GM12878 (cell line): Measurements from ENCODE around the gene SHB. TPM values are rescaled to one million over a fixed set of nuclear protein-coding genes. Genes with fewer than 3 reads are reported as not detected.

Source experiments
- BACH1 ChIP-seq: fragments of 450-650 bp; IDR thresholded peaks from 2 replicates; pipeline ENCODE4 v1.6.1; 2017; ENCODE audit warnings: mild to moderate bottlenecking, borderline replicate concordance
- CBX3 ChIP-seq: fragments of 200-600 bp; sonication (generic); IDR thresholded peaks from 2 replicates; pipeline ENCODE4 v1.6.1; 2016; ENCODE audit warnings: low read depth, borderline replicate concordance
- CEBPB ChIP-seq, 2 experiments: fragments of 150-350 bp in 1 of 2; IDR thresholded peaks; 2 replicates each; pipeline ENCODE4 v1.6.1; 2012 to 2014; ENCODE audit warnings: low read depth in 2 of 2, low read length in 2 of 2, borderline replicate concordance in 1 of 2, inconsistent platforms in 1 of 2
- EP300 ChIP-seq, 2 experiments: fragments of 150-350 bp in 1 of 2; IDR thresholded peaks; 2 replicates each; pipeline ENCODE4 v1.6.1; 2011 to 2012; ENCODE audit warnings: low read depth in 2 of 2, low read length in 2 of 2, borderline replicate concordance in 1 of 2, improper control_type of control experiment in 1 of 2, inconsistent platforms in 1 of 2; ENCODE audit not compliant: control insufficient read depth in 1 of 2
- HCFC1 ChIP-seq: fragments of 150-350 bp; IDR thresholded peaks from 2 replicates; pipeline ENCODE4 v1.6.1; 2014; ENCODE audit warnings: low read length
- HDGF ChIP-seq: fragments of 450-650 bp; IDR thresholded peaks from 2 replicates; pipeline ENCODE4 v1.6.1; 2016; ENCODE audit warnings: antibody characterized with exemption
- IKZF1 ChIP-seq: fragments of 450-650 bp; conservative IDR thresholded peaks from 2 replicates; pipeline ENCODE4 v1.6.1; 2017; ENCODE audit warnings: antibody characterized with exemption, mild to moderate bottlenecking
- JUND ChIP-seq: IDR thresholded peaks from 2 replicates; pipeline ENCODE4 v1.6.1; 2012; ENCODE audit warnings: low read depth, mild to moderate bottlenecking, low read length, improper control_type of control experiment, moderate library complexity
- KAT2A ChIP-seq: conservative IDR thresholded peaks from 2 replicates; pipeline ENCODE4 v1.6.1; 2011; ENCODE audit warnings: low read depth, low read length; ENCODE audit not compliant: control insufficient read depth
- LARP7 ChIP-seq: fragments of 450-650 bp; IDR thresholded peaks from 2 replicates; pipeline ENCODE4 v1.6.1; 2017; ENCODE audit warnings: mild to moderate bottlenecking
- POU2F2 ChIP-seq: IDR thresholded peaks from 3 replicates; pipeline ENCODE4 v1.6.1; 2011; ENCODE audit warnings: low read depth, mild to moderate bottlenecking, low read length, borderline replicate concordance
- RB1 ChIP-seq: fragments of 450-650 bp; formaldehyde crosslinking; IDR thresholded peaks from 2 replicates; pipeline ENCODE4 v1.6.1; 2017; ENCODE audit warnings: mild to moderate bottlenecking, borderline replicate concordance
- RFX5 ChIP-seq: IDR thresholded peaks from 2 replicates; pipeline ENCODE4 v1.6.1; 2011; ENCODE audit warnings: low read depth, low read length, improper control_type of control experiment
- SIN3A ChIP-seq: IDR thresholded peaks from 2 replicates; pipeline ENCODE4 v1.6.1; 2012; ENCODE audit warnings: low read depth, low read length, improper control_type of control experiment
- SKIL ChIP-seq: fragments of 450-650 bp; IDR thresholded peaks from 2 replicates; pipeline ENCODE4 v1.6.1; 2017; ENCODE audit warnings: mild to moderate bottlenecking, low read depth, inconsistent platforms; ENCODE audit not compliant: poor library complexity, severe bottlenecking
- SUZ12 ChIP-seq: fragments of 200-600 bp; sonication (generic); IDR thresholded peaks from one replicate; pipeline ENCODE4 v1.6.1; 2018; ENCODE audit warnings: antibody characterized with exemption, mild to moderate bottlenecking; ENCODE audit not compliant: unreplicated experiment
- TAF1 ChIP-seq: IDR thresholded peaks from 2 replicates; pipeline ENCODE4 v1.6.1; 2011; ENCODE audit warnings: mild to moderate bottlenecking, low read depth, low read length, borderline replicate concordance
- ZBED1 ChIP-seq: IDR thresholded peaks from 2 replicates; pipeline ENCODE4 v1.6.1; 2016; ENCODE audit warnings: borderline replicate concordance
- ZNF687 ChIP-seq: fragments of 450-650 bp; IDR thresholded peaks from 2 replicates; pipeline ENCODE4 v1.6.1; 2017; ENCODE audit warnings: mild to moderate bottlenecking, moderate library complexity
- polyA plus RNA-seq, 11 experiments: library from polyadenylated mRNA; depleted of rRNA in 4 of 11; unstranded in 6 of 11; stranded (reverse) in 5 of 11; fragments of >200 nt; fragmentation: Nextera tagmentation in 4 of 11; fragmentation: Illumina TruSeq in 1 of 11; extraction: Ambion mirVana in 4 of 11; extraction: Trizol in 1 of 11; gene quantifications; 1 replicate in 1 of 11; 2 replicates in 10 of 11; pipeline versions ENCODE4 v1.2.1 to v1.2.3, GENCODE V29; 2011 to 2016; ENCODE audit warnings: inconsistent platforms in 2 of 11, missing spikeins in 2 of 11, low read depth in 1 of 11
- total RNA-seq, 4 experiments: library from RNA; depleted of rRNA in 3 of 4; stranded (reverse); fragments of >200 nt in 3 of 4; fragmentation: Illumina TruSeq in 1 of 4; extraction: Trizol in 1 of 4; gene quantifications; 2 replicates each; pipeline versions ENCODE4 v1.2.1 to v1.2.3, GENCODE V29; 2013 to 2021
- TF ChIP-seq, protein P1 (sequence below): fragments of 450-650 bp; formaldehyde crosslinking; IDR thresholded peaks from 2 replicates; pipeline ENCODE4 v1.5.0; 2022; ENCODE audit warnings: mild to moderate bottlenecking, missing genetic modification characterization

SHB gene
- total and polyA plus RNA-seq, 10 of the 15 experiments (the other 5 are each of a cell fraction or from before 2014, with no cell fraction given): 0.29 to 6.2 (median 1.3) TPM

GRCh38 chr9:38068701-38069628 lies at the start of gene SHB (continued):
- TF ChIP-seq BACH1 (peak; percentile 58), ZBED1 (no peak), CBX3 (no peak), RFX5 (no peak), EP300 (IDR thresholded peaks at IDR 0.05; ENCODE audit: borderline replicate concordance in 1 of 2, control insufficient read depth in 1 of 2, low read depth in 2 of 2, low read length in 2 of 2) (no peak), ZNF687 (no peak; the same call in none of the 2 replicates), KAT2A (no peak), CEBPB (IDR thresholded peaks at IDR 0.05; ENCODE audit: borderline replicate concordance in 1 of 2, low read depth in 2 of 2, low read length in 2 of 2) (no peak), LARP7 (peak; percentile 65), JUND (0 out of 2 replicates have a peak, but pooled peaks have one; percentile 4), SIN3A (0 out of 2 replicates have a peak, but pooled peaks have one; percentile 30), POU2F2 (no peak), HDGF (no peak), SKIL (no peak), TAF1 (peak; percentile 24; the same call in 1 of the 2 replicates), HCFC1 (no peak), RB1 (peak; percentile 53; the same call in 1 of the 2 replicates), SUZ12 (no peak), IKZF1 (peak; percentile 90)
- TF ChIP-seq, protein P1, sequence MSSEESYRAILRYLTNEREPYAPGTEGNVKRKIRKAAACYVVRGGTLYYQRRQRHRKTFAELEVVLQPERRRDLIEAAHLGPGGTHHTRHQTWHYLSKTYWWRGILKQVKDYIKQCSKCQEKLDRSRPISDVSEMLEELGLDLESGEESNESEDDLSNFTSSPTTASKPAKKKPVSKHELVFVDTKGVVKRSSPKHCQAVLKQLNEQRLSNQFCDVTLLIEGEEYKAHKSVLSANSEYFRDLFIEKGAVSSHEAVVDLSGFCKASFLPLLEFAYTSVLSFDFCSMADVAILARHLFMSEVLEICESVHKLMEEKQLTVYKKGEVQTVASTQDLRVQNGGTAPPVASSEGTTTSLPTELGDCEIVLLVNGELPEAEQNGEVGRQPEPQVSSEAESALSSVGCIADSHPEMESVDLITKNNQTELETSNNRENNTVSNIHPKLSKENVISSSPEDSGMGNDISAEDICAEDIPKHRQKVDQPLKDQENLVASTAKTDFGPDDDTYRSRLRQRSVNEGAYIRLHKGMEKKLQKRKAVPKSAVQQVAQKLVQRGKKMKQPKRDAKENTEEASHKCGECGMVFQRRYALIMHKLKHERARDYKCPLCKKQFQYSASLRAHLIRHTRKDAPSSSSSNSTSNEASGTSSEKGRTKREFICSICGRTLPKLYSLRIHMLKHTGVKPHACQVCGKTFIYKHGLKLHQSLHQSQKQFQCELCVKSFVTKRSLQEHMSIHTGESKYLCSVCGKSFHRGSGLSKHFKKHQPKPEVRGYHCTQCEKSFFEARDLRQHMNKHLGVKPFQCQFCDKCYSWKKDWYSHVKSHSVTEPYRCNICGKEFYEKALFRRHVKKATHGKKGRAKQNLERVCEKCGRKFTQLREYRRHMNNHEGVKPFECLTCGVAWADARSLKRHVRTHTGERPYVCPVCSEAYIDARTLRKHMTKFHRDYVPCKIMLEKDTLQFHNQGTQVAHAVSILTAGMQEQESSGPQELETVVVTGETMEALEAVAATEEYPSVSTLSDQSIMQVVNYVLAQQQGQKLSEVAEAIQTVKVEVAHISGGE (CRISPR knock-in tag): no peak
